NB4 (cell line): ENCODE data around the gene DUSP23.

Source experiments
- MYC ChIP-seq: IDR thresholded peaks from 2 replicates; pipeline ENCODE4 v1.6.1; 2011; ENCODE audit warnings: low read depth, low read length
- POLR2A ChIP-seq: IDR thresholded peaks from 2 replicates; pipeline ENCODE4 v1.6.1; 2011; ENCODE audit warnings: mild to moderate bottlenecking; ENCODE audit not compliant: insufficient read length; ENCODE audit errors: extremely low read depth
- TF ChIP-seq, protein P1 (sequence below): IDR thresholded peaks from one replicate; pipeline ENCODE4 v1.5.1; 2012; ENCODE audit warnings: low read depth, low read length

DNA sequence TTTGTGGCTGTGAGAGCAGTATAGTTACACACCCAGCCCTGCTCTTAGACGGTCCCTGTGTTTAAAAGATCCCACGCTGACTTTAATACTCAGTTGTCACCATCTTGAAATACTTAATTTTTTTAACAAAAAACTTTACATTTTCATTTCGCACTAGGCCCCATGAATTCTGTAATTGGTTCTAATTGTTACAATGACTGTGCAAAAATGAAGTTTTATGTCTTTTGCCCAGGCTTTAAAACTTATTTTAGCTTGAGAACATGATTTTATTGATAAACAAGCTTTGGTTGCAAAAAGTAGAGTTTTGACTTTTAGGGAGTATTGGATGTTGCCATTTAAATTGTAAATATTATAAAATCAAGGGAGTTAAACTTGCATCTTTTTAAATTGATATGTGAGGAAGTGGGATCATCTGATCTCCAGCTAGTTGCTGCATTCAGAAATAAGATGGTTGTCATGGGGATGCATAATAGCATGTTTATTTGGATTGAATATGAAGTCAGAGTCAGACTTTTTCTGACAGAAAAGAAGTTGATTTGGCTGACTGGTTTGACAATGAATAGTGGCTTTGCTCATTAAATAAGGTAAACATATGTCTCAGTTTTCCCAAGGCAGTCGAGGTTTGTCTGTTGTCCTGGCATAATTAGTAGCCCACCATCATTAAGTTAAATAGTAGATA is 43.4 kb upstream of the DUSP23 start:
- TF ChIP-seq MYC (no peak), POLR2A (no peak)
- TF ChIP-seq, protein P1, sequence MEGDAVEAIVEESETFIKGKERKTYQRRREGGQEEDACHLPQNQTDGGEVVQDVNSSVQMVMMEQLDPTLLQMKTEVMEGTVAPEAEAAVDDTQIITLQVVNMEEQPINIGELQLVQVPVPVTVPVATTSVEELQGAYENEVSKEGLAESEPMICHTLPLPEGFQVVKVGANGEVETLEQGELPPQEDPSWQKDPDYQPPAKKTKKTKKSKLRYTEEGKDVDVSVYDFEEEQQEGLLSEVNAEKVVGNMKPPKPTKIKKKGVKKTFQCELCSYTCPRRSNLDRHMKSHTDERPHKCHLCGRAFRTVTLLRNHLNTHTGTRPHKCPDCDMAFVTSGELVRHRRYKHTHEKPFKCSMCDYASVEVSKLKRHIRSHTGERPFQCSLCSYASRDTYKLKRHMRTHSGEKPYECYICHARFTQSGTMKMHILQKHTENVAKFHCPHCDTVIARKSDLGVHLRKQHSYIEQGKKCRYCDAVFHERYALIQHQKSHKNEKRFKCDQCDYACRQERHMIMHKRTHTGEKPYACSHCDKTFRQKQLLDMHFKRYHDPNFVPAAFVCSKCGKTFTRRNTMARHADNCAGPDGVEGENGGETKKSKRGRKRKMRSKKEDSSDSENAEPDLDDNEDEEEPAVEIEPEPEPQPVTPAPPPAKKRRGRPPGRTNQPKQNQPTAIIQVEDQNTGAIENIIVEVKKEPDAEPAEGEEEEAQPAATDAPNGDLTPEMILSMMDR: no peak
